Measurements from ENCODE around the gene CACNG7.

Gene CACNG7

GRCh38 chr19:53877361-53877766, 31.7 kb upstream of the CACNG7 start:
- no peak for DNase-seq

DNA sequence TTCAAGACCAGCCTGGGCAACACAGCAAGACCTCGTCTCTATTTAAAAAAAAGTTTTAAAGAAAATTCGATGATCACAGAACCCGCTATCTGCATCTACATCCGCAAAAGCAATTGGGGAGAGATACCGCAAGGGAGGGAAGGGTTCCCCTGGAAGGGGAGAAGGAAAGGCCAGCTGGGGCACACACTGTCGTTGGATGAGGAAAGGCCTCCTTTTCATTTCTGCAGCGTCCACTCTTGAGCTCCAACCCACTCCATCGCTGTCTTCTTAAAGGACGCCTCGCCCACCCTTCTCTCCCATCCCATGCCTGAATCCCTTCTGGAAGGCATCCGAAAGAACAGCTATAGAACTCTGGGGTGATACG, 30.3 kb upstream of the CACNG7 start:
- no peak for DNase-seq

DNA sequence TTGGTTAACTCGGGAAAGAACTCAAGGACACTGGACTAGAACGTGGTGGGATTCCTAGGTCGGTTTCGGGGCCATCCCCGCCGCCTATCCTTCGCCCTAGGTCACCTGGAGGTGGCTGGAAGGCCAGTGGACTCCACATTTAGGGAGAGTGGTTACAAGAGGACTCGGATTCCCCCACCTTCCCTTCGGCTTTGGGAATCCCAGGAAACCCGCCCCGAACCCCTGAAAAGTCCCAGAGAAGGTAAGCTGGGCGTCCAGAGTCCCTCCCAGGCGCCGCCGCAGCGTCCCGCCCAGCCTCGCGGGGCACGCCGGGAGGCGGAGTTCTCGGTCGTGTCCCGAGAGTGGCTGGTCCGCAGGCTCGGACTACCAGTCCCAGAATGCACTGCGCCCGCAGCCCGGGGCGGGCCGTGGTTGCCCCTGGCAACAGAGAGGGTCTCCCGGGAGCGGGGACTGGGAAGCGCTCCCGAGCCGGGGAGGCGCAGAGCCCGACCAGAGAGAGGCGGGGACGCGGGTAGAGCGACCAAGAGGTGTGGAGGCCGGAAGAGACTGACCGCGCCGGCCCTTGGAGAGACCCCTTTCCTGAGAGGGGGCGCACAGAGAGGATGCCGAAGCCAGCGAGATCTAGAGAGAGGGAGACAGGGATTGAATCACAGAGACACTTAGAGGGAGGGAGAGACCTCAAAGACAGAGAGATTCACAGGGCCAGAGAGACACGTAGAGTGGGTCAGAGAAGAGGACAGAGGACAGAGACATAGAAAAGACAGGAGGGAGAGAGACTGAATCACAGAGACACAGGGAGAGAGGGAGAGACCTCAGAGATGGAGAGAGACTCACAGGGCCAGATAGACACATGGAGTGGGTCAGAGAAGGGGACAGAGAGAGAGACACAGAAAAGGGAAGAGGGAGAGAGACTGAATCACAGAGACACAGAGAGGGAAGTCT, 29.7 kb upstream of the CACNG7 start:
- DNase-seq = peak; percentile 34 to 96 (median 89)

GRCh38 chr19:53880711-53881481, 28.2 kb upstream of the CACNG7 start:
- no peak for DNase-seq

DNA sequence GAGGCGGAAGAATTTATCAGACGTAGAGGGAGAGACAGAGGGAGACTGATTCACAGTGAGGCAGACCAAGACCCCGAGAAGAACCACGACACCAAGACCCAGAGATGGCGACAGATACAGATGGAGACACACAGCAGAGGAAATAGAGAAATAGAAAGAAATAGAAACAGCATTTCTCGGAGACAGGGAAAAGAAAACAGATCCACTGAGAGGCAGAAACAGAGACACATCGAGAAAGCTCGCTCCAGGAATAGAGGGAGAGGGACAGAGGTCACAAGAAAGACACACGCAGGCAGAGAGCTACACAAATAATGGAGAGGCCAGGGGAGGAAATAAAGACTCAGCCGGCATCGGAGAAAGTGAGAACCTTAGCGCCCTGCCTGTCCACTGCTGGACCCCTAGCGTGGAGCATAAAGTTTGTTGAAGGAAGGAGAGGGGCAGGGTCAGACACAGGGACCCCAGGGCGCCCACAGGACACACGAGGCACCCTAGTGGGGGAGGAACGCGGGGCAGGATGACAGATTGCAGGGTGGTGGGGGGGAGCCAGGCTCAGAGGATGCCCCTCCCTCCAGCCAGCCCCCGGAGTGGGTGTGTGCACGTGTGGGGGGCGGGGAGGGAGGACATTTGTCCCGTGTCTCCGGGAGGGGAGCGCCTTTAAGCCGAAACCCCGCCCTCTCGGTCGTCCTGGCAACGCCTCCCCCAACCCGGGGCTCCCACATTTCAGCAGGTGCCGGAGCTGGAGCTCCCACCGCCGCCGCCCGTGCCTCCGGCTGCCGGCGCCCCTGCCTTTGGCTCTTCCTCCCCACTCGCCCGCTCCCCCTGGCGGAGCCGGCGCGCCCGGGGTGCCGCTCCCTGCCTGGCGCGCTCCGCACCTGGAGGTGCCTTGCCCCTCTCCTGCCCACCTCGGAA, 27.3 kb upstream of the CACNG7 start, which contains the start of gene PRKCG:
PRKCG (plus strand) TSS at position 716 of the 909 bp plus-strand sequence. CDS start 298 bp downstream, outside the sequence.
- DNase-seq = peak in 16 of 51 donors; percentile 4 to 57 (median 30)

GRCh38 chr19:53882391-53883050, 26.6 kb upstream of the CACNG7 start:
- no peak for DNase-seq

DNA sequence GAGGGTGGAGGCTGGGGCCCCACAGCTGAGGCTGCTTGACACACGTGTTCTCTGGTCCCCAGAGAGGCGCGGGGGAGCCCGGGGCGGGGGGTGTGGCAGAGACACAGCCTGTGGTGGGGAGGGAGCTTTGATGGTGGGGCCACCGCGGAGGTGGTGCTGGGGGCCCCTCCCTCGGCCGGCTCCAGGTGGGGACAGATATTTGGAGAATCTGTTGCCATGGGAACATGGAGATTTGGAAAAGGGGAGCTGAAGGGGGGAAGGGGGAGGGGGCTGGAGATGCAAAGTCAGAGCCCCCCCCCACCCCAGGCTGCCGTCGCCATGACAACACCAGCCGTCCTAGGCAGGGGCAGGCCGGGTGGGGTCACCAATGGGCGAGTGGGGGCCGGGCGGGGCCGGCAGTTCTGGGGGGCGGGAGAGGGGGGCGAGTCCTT, 25.8 kb upstream of the CACNG7 start:
- DNase-seq = peak in 11 of 51 donors; percentile 2 to 62 (median 10)

DNA sequence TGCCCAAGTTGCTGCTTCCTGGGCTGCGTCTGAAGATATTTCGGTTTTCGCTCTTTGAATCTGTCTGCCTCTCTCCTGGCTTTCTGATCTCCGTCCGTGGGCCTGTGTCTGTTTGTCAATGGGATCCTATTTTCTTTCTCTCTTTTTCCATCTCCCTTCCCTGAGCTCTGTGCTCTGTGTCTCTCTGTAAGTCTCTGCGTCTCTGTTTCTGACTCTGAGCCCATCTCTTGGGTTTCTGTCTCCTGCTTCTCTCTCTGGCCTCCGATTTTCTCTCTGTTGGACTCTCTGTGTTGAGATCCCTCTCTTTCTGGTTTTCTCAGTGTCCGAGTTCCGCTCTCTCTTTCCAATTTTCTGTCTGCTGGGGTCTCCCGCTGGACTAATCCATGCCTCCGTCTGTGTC, 25.3 kb upstream of the CACNG7 start:
- peak in 1 of 51 donors; percentile 40 for DNase-seq

DNA sequence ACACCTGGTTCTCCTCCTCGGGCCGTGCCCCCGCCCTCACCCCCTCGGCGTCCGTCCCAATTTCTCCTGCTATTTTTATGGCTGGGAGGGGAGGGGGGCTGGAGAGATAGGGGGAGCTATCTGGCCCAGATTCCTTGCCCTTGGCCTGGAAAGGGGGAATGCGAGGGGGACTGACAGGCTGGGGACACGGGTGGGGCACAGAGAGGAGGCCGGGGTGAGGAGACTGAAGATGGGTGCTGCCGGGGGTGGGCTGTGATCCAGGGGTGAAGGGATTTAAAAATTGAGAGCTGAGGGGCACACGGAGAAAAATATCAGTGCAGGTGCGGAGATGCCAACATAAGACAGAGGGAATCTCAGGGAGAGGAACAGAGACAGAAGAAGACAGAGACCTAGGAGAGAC, 24.8 kb upstream of the CACNG7 start:
- DNase-seq = no peak

GRCh38 chr19:53885036-53885435, 24.0 kb upstream of the CACNG7 start:
- no peak for DNase-seq

- no peak for DNase-seq
These were observed 16.6 kb upstream of the CACNG7 start for GRCh38 chr19:53892301-53892980.

DNA sequence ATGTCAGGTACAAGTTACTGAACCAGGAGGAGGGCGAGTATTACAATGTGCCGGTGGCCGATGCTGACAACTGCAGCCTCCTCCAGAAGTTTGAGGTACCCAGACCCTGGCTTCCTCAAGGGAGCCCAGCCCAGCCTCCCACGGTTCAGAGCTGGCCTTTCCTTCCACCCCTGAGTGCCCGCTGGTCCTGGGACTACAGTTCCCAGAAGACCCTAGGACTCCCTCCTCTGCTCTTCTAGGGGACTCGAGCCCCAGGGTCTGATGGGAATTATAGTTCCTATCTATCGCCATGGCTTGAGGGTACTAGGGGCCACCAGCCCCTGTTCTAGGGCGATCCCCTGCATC, 16.1 kb upstream of the CACNG7 start:
- no peak for DNase-seq

GRCh38 chr19:53894707-53895106, 14.4 kb upstream of the CACNG7 start:
- no peak for DNase-seq

GRCh38 chr19:53896682-53897081, 12.4 kb upstream of the CACNG7 start:
- no peak for DNase-seq

- DNase-seq = no peak
These were observed 11.6 kb upstream of the CACNG7 start for GRCh38 chr19:53897459-53897858.

- DNase-seq = no peak
These were observed 10.9 kb upstream of the CACNG7 start for GRCh38 chr19:53898166-53898565.

- DNase-seq = peak in 1 of 51 donors; percentile 11
These were observed 10.3 kb upstream of the CACNG7 start for GRCh38 chr19:53898636-53899341.

DNA sequence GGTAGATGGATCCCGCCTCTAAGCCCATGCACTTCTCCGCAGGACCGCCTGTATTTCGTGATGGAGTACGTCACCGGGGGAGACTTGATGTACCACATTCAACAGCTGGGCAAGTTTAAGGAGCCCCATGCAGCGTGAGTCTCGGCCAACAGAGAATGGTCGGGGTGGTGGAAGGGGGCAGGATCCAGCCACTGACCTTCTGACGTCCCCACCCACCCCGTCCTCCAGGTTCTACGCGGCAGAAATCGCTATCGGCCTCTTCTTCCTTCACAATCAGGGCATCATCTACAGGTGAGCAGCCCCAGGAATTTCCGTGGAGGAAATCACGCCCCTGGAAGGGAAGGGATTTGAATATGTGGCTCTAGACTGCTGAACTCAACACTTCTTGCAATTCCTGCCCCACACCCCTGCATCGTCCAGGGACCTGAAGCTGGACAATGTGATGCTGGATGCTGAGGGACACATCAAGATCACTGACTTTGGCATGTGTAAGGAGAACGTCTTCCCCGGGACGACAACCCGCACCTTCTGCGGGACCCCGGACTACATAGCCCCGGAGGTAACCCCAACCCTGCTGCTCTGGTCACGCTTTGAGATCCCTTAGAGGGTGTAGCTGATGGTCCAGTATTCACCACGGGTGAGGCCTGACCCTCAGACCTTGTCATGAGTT, 8.8 kb upstream of the CACNG7 start:
- DNase-seq = no peak

Data from hypothalamus (tissue), 51 donors.